Breast epithelium (tissue), 4 donors: ENCODE data around the gene PIGV. TPM values are rescaled to one million over a fixed set of nuclear protein-coding genes. Genes with fewer than 3 reads are reported as not detected.

Source experiments
- DNase-seq, 2 donors: peaks; one replicate each; pipeline ENCODE4 v3.0.0-alpha.2; 2019; ENCODE audit warnings: low spot score in 2 of 2
- H3K27ac ChIP-seq, 2 donors: fragments of 200-600 bp; sonication (generic) in 1 of 2; one replicate each; pipeline ENCODE4 v1.5.1; 2016 to 2019; ENCODE audit warnings: mild to moderate bottlenecking in 1 of 2
- H3K27me3 ChIP-seq, 2 donors: fragments of 200-600 bp; sonication (generic) in 1 of 2; one replicate each; pipeline versions ENCODE4 v1.5.1 to v1.6.0; 2017 to 2019; ENCODE audit warnings: control low read depth in 1 of 2, mild to moderate bottlenecking in 1 of 2
- H3K36me3 ChIP-seq: fragments of 200-600 bp; one replicate; pipeline ENCODE4 v1.5.1; 2019
- H3K4me1 ChIP-seq, 2 donors: fragments of 200-600 bp; sonication (generic); one replicate each; pipeline ENCODE4 v1.5.1; 2016 to 2019; ENCODE audit warnings: control low read depth in 1 of 2
- H3K4me3 ChIP-seq, 3 donors: fragments of 200-600 bp; sonication (generic); 1 replicate in 2 of 3; 2 replicates in 1 of 3; pipeline ENCODE4 v1.5.1; 2016 to 2019; ENCODE audit warnings: mild to moderate bottlenecking in 3 of 3, moderate library complexity in 2 of 3
- H3K9me3 ChIP-seq, 2 donors: fragments of 200-600 bp; sonication (generic) in 1 of 2; one replicate each; pipeline ENCODE4 v1.5.1; 2016 to 2019; ENCODE audit warnings: control low read depth in 1 of 2
- POLR2A ChIP-seq: fragments of 450-650 bp; IDR thresholded peaks from one replicate; pipeline ENCODE4 v1.6.1; 2016; ENCODE audit warnings: antibody characterized with exemption, mild to moderate bottlenecking, moderate library complexity
- POLR2AphosphoS5 ChIP-seq, 3 donors: sonication (generic); formaldehyde crosslinking; IDR thresholded peaks; one replicate each; pipeline ENCODE4 v1.6.1; 2017; ENCODE audit warnings: antibody characterized with exemption in 3 of 3
- intact Hi-C: fragments of 100-400 bp; cut with DNase I; formaldehyde crosslinking; loops from one replicate; pipeline ENCODE4 v1.15.1; 2023; ENCODE audit warnings: low total_unique reads
- total RNA-seq, 3 donors: library from RNA; depleted of rRNA; stranded (reverse); fragments of >200 nt; gene quantifications; one replicate each; pipeline ENCODE4 v1.1.0, GENCODE V29; 2016
- TF ChIP-seq, protein P1 (sequence below), 3 donors: fragments of 450-650 bp; IDR thresholded peaks; one replicate each; pipeline ENCODE4 v1.5.1; 2016 to 2017; ENCODE audit warnings: antibody characterized with exemption in 3 of 3, mild to moderate bottlenecking in 3 of 3, moderate library complexity in 3 of 3

Gene PIGV
- total RNA-seq, 3 donors from 2014 or later: 18.7 to 36.8 (median 29.7) TPM

- H3K9me3 ChIP-seq: no peaks in the 10 kb centered on the region
- H3K4me3 ChIP-seq: no peak overlapping the region
- H3K27me3 ChIP-seq: no peaks in the 10 kb centered on the region
- intact Hi-C loops: no loop called here
- TF ChIP-seq, protein P1, sequence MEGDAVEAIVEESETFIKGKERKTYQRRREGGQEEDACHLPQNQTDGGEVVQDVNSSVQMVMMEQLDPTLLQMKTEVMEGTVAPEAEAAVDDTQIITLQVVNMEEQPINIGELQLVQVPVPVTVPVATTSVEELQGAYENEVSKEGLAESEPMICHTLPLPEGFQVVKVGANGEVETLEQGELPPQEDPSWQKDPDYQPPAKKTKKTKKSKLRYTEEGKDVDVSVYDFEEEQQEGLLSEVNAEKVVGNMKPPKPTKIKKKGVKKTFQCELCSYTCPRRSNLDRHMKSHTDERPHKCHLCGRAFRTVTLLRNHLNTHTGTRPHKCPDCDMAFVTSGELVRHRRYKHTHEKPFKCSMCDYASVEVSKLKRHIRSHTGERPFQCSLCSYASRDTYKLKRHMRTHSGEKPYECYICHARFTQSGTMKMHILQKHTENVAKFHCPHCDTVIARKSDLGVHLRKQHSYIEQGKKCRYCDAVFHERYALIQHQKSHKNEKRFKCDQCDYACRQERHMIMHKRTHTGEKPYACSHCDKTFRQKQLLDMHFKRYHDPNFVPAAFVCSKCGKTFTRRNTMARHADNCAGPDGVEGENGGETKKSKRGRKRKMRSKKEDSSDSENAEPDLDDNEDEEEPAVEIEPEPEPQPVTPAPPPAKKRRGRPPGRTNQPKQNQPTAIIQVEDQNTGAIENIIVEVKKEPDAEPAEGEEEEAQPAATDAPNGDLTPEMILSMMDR (IDR thresholded peaks at IDR 0.05): no peak
- TF ChIP-seq POLR2A: no peak
- TF ChIP-seq POLR2AphosphoS5 (IDR thresholded peaks at IDR 0.05): no peak
- H3K27ac ChIP-seq: no peak overlapping the region
- H3K36me3 ChIP-seq: no peaks in the 10 kb centered on the region
- H3K4me1 ChIP-seq: peaks cover 0 to 8% of the 10 kb centered on the region in 2 donors
- DNase-seq: no peak
Observed at GRCh38 chr1:26749458-26749857, 38.3 kb upstream of the PIGV start.

GRCh38 chr1:26750428-26750827 is 37.3 kb upstream of the PIGV start:
- peaks cover 0 to 6% of the 10 kb centered on the region in 2 donors for H3K4me1 ChIP-seq
- no peak for DNase-seq
- H3K27ac ChIP-seq: no peak overlapping the region
- H3K27me3 ChIP-seq: no peaks in the 10 kb centered on the region
- TF ChIP-seq, protein P1 (IDR thresholded peaks at IDR 0.05): no peak
- intact Hi-C loops: no loop called here
- no peak overlapping the region for H3K4me3 ChIP-seq
- no peaks in the 10 kb centered on the region for H3K9me3 ChIP-seq
- H3K36me3 ChIP-seq: no peaks in the 10 kb centered on the region

- Histone ChIP-seq H3K9me3 (no peaks in the 10 kb centered on the region), H3K36me3 (no peaks in the 10 kb centered on the region), H3K4me3 (no peak overlapping the region), H3K27me3 (no peaks in the 10 kb centered on the region), H3K4me1 (peaks cover 0 to 6% of the 10 kb centered on the region in 2 donors), H3K27ac (peak overlapping the region in 1 of 2 donors; percentile 59)
- TF ChIP-seq, protein P1 (IDR thresholded peaks at IDR 0.05): no peak
- TF ChIP-seq POLR2AphosphoS5 (IDR thresholded peaks at IDR 0.05) (no peak), POLR2A (no peak)
- DNase-seq: no peak
- intact Hi-C loops: no loop called here
Observed at GRCh38 chr1:26752519-26752918, 35.2 kb upstream of the PIGV start.

DNA sequence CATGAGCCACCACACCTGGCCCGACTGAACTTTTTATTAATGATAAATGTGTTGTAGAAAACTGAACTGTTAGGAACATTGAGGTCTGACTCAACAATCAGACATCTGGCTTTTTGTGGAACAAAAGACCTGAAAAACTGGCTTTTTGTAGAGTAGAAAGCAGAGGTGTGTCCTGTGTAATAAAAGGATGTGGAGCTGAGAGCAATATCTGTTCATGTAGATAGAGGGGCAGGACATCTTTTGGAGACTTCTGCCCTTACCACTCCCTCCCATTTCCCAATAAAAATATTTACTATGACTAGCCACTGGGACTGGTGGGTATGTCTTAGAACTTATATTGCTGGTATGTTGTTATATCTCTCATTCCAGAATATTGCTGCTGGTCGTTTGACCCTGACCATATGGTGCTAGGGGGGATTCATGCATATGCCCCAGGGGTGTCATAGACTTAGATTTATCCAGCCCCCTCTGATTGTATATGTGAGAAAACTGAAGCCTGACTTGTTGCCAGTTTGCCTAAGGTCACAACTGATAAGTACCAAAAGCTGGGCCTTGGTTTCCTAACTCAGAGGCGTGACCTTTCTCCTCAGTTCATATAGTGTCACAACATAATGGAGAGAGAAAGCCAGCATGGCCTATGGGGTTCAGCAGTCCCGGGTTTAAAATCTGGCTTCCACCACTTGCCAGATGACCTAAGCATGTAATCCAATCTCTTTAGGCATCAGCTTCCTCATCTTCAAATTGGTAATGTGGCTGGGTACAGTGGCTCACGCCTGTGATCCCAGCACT is 33.5 kb upstream of the PIGV start:
- no peak overlapping the region for H3K27ac ChIP-seq
- H3K4me3 ChIP-seq: no peak overlapping the region
- no peak for DNase-seq
- H3K36me3 ChIP-seq: no peaks in the 10 kb centered on the region
- H3K27me3 ChIP-seq: no peaks in the 10 kb centered on the region
- peaks cover 0 to 6% of the 10 kb centered on the region in 2 donors for H3K4me1 ChIP-seq
- TF ChIP-seq POLR2AphosphoS5 (IDR thresholded peaks at IDR 0.05) (no peak), POLR2A (no peak)
- TF ChIP-seq, protein P1 (IDR thresholded peaks at IDR 0.05): no peak
- H3K9me3 ChIP-seq: no peaks in the 10 kb centered on the region
- intact Hi-C loops: no loop called here

DNA sequence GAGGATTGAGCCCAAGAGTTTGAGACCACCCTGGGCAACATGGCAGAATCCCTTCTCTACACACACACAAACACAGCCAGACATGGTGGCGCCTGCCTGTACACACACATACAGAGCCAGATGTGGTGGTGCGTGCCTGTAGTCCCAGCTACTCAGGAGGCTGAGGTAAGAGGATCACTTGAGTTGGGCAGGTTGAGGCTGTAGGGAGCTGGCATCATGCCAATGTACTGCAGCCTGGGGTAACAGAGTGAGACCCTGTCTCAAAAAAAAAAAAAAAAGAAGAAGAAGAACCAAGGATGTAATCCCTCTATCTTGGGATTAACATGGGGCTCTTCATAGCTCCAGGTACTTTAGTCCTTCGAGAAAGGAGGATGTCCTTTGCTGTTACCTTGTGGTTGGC is 29.4 kb upstream of the PIGV start:
- no peak for DNase-seq
- Histone ChIP-seq H3K9me3 (no peaks in the 10 kb centered on the region), H3K4me3 (no peak overlapping the region), H3K27ac (no peak overlapping the region), H3K4me1 (no peaks in the 10 kb centered on the region), H3K27me3 (no peaks in the 10 kb centered on the region), H3K36me3 (no peaks in the 10 kb centered on the region)
- intact Hi-C loops: no loop called here
- TF ChIP-seq, protein P1 (IDR thresholded peaks at IDR 0.05): no peak
- no peak for TF ChIP-seq POLR2AphosphoS5 (IDR thresholded peaks at IDR 0.05)
- no peak for TF ChIP-seq POLR2A
